Measurements from ENCODE around the gene CCL26.
"Not testable (repeated sequence)": the region's sequence is repeated elsewhere in the genome, so short reads cannot be mapped to it uniquely, and the experiment has no call there.

GRCh38 chr7:75721922-75722321 is 50.1 kb downstream of the CCL26 start:
- TF ChIP-seq CTCF (IDR thresholded peaks at IDR 0.05 in 4 of 5, conservative IDR thresholded peaks at IDR 0.05 in 1 of 5); POLR2A (IDR thresholded peaks at IDR 0.05): not testable (repeated sequence)
